HL-60 (cell line): ENCODE measurements around the gene TMEM237.

Source experiments
- POLR2AphosphoS5 ChIP-seq: IDR thresholded peaks from 2 replicates; pipeline ENCODE4 v1.6.1; 2012; ENCODE audit warnings: low read depth
- TF ChIP-seq, protein P1 (sequence below): IDR thresholded peaks from one replicate; pipeline ENCODE4 v1.5.1; 2011; ENCODE audit warnings: low read length, control low read depth, inconsistent platforms; ENCODE audit not compliant: insufficient read depth

DNA sequence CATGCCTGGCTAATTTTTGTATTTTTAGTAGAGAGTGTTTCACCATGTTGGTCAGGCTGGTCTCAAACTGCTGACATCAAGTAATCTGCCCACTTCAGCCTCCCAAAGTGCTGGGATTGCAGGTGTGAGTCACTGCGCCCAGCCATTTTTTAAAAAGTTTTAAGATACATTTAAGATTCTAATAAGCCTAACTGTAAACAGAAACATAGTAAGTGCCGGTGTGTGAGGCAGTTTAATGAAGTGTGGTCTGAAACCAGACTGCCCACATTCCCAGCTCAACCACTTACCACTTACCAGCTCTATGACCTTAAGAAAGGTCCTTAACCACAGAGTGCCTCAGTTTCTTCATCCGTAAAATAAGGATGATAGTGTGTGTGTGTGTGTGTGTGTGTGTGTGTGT is 42.4 kb downstream of the TMEM237 start:
- TF ChIP-seq, protein P1, sequence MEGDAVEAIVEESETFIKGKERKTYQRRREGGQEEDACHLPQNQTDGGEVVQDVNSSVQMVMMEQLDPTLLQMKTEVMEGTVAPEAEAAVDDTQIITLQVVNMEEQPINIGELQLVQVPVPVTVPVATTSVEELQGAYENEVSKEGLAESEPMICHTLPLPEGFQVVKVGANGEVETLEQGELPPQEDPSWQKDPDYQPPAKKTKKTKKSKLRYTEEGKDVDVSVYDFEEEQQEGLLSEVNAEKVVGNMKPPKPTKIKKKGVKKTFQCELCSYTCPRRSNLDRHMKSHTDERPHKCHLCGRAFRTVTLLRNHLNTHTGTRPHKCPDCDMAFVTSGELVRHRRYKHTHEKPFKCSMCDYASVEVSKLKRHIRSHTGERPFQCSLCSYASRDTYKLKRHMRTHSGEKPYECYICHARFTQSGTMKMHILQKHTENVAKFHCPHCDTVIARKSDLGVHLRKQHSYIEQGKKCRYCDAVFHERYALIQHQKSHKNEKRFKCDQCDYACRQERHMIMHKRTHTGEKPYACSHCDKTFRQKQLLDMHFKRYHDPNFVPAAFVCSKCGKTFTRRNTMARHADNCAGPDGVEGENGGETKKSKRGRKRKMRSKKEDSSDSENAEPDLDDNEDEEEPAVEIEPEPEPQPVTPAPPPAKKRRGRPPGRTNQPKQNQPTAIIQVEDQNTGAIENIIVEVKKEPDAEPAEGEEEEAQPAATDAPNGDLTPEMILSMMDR = no peak
- TF ChIP-seq POLR2AphosphoS5 = no peak
